IMR-90 (cell line): ENCODE results near the gene DIP2A.

Experiments
- CEBPB ChIP-seq: IDR thresholded peaks from 2 replicates; pipeline ENCODE4 v1.6.1; 2012; ENCODE audit warnings: low read depth, low read length, improper control_type of control experiment
- FOS ChIP-seq: fragments of 150-350 bp; IDR thresholded peaks from 2 replicates; pipeline ENCODE4 v1.6.1; 2016; ENCODE audit warnings: low read depth, low read length
- MAFK ChIP-seq: IDR thresholded peaks from 2 replicates; pipeline ENCODE4 v1.6.1; 2012; ENCODE audit warnings: low read depth, low read length, improper control_type of control experiment
- MAZ ChIP-seq: IDR thresholded peaks from 2 replicates; pipeline ENCODE4 v1.6.1; 2012; ENCODE audit warnings: low read depth, mild to moderate bottlenecking, low read length, improper control_type of control experiment, moderate library complexity, borderline replicate concordance
- MXI1 ChIP-seq: IDR thresholded peaks from 2 replicates; pipeline ENCODE4 v1.6.1; 2012; ENCODE audit warnings: low read depth, mild to moderate bottlenecking, low read length, moderate library complexity, borderline replicate concordance
- POLR2A ChIP-seq: IDR thresholded peaks from 2 replicates; pipeline ENCODE4 v1.6.1; 2012; ENCODE audit warnings: mild to moderate bottlenecking, low read depth, low read length
- RCOR1 ChIP-seq: IDR thresholded peaks from 2 replicates; pipeline ENCODE4 v1.6.1; 2012; ENCODE audit warnings: mild to moderate bottlenecking, low read length, improper control_type of control experiment; ENCODE audit not compliant: insufficient replicate concordance
- RFX5 ChIP-seq: IDR thresholded peaks from 2 replicates; pipeline ENCODE4 v1.8.0; 2012; ENCODE audit warnings: low read depth, mild to moderate bottlenecking, low read length, moderate library complexity
- SMC3 ChIP-seq: fragments of 150-350 bp; IDR thresholded peaks from 2 replicates; pipeline ENCODE4 v1.6.1; 2016; ENCODE audit warnings: low read depth, mild to moderate bottlenecking, antibody characterized with exemption, low read length, moderate library complexity
- TF ChIP-seq, protein P1 (sequence below): conservative IDR thresholded peaks from 2 replicates; pipeline ENCODE4 v1.5.1; 2012; ENCODE audit warnings: mild to moderate bottlenecking, low read depth, low read length, improper control_type of control experiment
- TF ChIP-seq, protein P2 (sequence below): fragments of 150-350 bp; IDR thresholded peaks from 2 replicates; pipeline ENCODE4 v1.6.1; 2016; ENCODE audit warnings: low read depth, mild to moderate bottlenecking, low read length, moderate library complexity, borderline replicate concordance
- TF ChIP-seq, protein P3 (sequence below): fragments of 150-350 bp; IDR thresholded peaks from 2 replicates; pipeline ENCODE4 v1.6.1; 2017; ENCODE audit warnings: mild to moderate bottlenecking, antibody characterized with exemption, low read length, low read depth

DNA sequence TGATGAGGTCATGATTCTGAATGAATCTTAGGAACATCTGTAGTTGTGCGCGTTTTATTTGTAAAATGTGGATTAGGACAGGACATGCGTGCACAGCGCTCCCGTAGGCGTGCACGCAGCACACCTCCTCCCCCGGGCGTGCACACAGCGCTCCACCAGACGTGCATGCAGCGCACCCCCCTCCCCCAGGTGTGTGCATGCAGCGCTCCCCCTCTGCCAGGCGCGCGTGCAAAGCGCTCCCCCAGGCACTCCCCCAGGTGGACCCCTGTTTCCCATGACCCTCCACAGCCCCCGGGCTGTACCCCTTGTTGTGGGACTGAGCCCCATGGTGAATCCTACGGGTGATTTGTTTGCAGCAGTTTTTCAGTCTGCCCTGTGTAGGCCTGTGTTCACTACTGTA lies 84.6 kb downstream of the DIP2A start:
- no peak for TF ChIP-seq POLR2A
- TF ChIP-seq RFX5, result no peak
- TF ChIP-seq, protein P1, sequence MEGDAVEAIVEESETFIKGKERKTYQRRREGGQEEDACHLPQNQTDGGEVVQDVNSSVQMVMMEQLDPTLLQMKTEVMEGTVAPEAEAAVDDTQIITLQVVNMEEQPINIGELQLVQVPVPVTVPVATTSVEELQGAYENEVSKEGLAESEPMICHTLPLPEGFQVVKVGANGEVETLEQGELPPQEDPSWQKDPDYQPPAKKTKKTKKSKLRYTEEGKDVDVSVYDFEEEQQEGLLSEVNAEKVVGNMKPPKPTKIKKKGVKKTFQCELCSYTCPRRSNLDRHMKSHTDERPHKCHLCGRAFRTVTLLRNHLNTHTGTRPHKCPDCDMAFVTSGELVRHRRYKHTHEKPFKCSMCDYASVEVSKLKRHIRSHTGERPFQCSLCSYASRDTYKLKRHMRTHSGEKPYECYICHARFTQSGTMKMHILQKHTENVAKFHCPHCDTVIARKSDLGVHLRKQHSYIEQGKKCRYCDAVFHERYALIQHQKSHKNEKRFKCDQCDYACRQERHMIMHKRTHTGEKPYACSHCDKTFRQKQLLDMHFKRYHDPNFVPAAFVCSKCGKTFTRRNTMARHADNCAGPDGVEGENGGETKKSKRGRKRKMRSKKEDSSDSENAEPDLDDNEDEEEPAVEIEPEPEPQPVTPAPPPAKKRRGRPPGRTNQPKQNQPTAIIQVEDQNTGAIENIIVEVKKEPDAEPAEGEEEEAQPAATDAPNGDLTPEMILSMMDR, result no peak
- no peak for TF ChIP-seq MXI1
- TF ChIP-seq MAFK, result no peak
- TF ChIP-seq, protein P2, sequence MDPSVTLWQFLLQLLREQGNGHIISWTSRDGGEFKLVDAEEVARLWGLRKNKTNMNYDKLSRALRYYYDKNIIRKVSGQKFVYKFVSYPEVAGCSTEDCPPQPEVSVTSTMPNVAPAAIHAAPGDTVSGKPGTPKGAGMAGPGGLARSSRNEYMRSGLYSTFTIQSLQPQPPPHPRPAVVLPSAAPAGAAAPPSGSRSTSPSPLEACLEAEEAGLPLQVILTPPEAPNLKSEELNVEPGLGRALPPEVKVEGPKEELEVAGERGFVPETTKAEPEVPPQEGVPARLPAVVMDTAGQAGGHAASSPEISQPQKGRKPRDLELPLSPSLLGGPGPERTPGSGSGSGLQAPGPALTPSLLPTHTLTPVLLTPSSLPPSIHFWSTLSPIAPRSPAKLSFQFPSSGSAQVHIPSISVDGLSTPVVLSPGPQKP, result no peak
- TF ChIP-seq MAZ, result no peak
- TF ChIP-seq CEBPB, result no peak
- no peak for TF ChIP-seq RCOR1
- no peak for TF ChIP-seq FOS
- TF ChIP-seq, protein P3, sequence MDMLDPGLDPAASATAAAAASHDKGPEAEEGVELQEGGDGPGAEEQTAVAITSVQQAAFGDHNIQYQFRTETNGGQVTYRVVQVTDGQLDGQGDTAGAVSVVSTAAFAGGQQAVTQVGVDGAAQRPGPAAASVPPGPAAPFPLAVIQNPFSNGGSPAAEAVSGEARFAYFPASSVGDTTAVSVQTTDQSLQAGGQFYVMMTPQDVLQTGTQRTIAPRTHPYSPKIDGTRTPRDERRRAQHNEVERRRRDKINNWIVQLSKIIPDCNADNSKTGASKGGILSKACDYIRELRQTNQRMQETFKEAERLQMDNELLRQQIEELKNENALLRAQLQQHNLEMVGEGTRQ, result no peak
- no peak for TF ChIP-seq SMC3
